GM12878 (cell line): ENCODE measurements around the gene FREM2. TPM values are rescaled to one million over a fixed set of nuclear protein-coding genes. Genes with fewer than 3 reads are reported as not detected.

ENCODE experiments used
- ATAC-seq: fragments of 200-7000 bp; cut with Tn5 transposase; 3 replicates; pipeline ENCODE4 v1.9.1; 2020; ENCODE audit warnings: mild to moderate bottlenecking, moderate library complexity
- BruUV-seq: library from RNA; stranded (reverse); fragments of 400-500 nt; replicated peaks from 2 replicates; lab custom pipeline; 2021; lab: Mats Ljungman, UMichigan
- CTCF ChIA-PET: fragments of 300-600 bp; sonication (Branson Sonifier 250); formaldehyde crosslinking; extraction: SDS; loops from one replicate; lab custom pipeline; 2021; ENCODE audit warnings: inconsistent platforms; lab: Yijun Ruan, JAX
- POLR2A ChIA-PET: fragments of 350-600 bp; formaldehyde crosslinking; extraction: SDS; loops from one replicate; lab custom pipeline; 2021; ENCODE audit warnings: inconsistent platforms; lab: Charles Lee
- RAD21 ChIA-PET: fragments of 300-600 bp; sonication (Branson Sonifier 250); formaldehyde crosslinking; loops from one replicate; lab custom pipeline; 2023; ENCODE audit warnings: antibody characterized with exemption; ENCODE audit not compliant: unreplicated experiment; lab: Charles Lee
- SMC1A ChIA-PET: fragments of 300-600 bp; sonication (Branson Sonifier 250); formaldehyde crosslinking; loops from one replicate; lab custom pipeline; 2023; ENCODE audit not compliant: unreplicated experiment, uncharacterized antibody; lab: Charles Lee
- DNase-seq: peaks from one replicate; pipeline ENCODE4 v3.0.0-alpha.2; 2011; ENCODE audit warnings: low read depth, low spot score
- FAIRE-seq: peaks from 3 replicates; lab custom pipeline; 2011; peaks lifted over from hg19 to GRCh38; lab: Jason Lieb, UNC
- H2AFZ ChIP-seq: 2 replicates; pipeline ENCODE4 v1.6.0; 2011; ENCODE audit warnings: low read depth, low read length, control low read depth; ENCODE audit not compliant: control insufficient read depth
- H3K27ac ChIP-seq: 2 replicates; pipeline ENCODE4 v1.5.1; 2011; ENCODE audit warnings: control low read depth; ENCODE audit not compliant: control insufficient read depth, insufficient read depth
- H3K27me3 ChIP-seq, 2 experiments: replicated peaks in 1 of 2; 2 replicates each; pipeline versions ENCODE4 v1.6.0 to v1.6.1; 2011; ENCODE audit warnings: low read length in 1 of 2; ENCODE audit not compliant: control insufficient read depth in 2 of 2, insufficient read depth in 2 of 2
- H3K36me3 ChIP-seq, 2 experiments: 2 replicates each; pipeline ENCODE4 v1.5.1; 2011; ENCODE audit warnings: low read length in 1 of 2; ENCODE audit not compliant: control insufficient read depth in 2 of 2, insufficient read depth in 2 of 2
- H3K4me1 ChIP-seq: 2 replicates; pipeline ENCODE4 v1.6.1; 2011; ENCODE audit warnings: mild to moderate bottlenecking, low read length, moderate library complexity, mixed read lengths; ENCODE audit not compliant: control insufficient read depth, insufficient read depth
- H3K4me2 ChIP-seq: 2 replicates; pipeline ENCODE4 v1.6.0; 2011; ENCODE audit warnings: control low read depth; ENCODE audit not compliant: control insufficient read depth, insufficient read depth
- H3K4me3 ChIP-seq: fragments of 200-600 bp; sonication (generic); 2 replicates; pipeline ENCODE4 v1.5.1; 2016
- H3K79me2 ChIP-seq: 2 replicates; pipeline ENCODE4 v1.6.0; 2011; ENCODE audit warnings: low read length; ENCODE audit not compliant: control insufficient read depth, insufficient read depth
- H3K9ac ChIP-seq: 2 replicates; pipeline ENCODE4 v1.8.0; 2011; ENCODE audit warnings: low read length, control low read depth, mixed read lengths; ENCODE audit not compliant: control insufficient read depth, insufficient read depth
- H3K9me3 ChIP-seq: replicated peaks from 3 replicates; pipeline ENCODE4 v1.5.1; 2011; ENCODE audit warnings: mild to moderate bottlenecking, low read length; ENCODE audit not compliant: control insufficient read depth, insufficient read depth
- H4K20me1 ChIP-seq: 2 replicates; pipeline ENCODE4 v1.6.0; 2011; ENCODE audit not compliant: control insufficient read depth, insufficient read depth
- BCL11A ChIP-seq: IDR thresholded peaks from 2 replicates; pipeline ENCODE4 v1.6.1; 2011; ENCODE audit warnings: low read depth, low read length
- CBX3 ChIP-seq: fragments of 200-600 bp; sonication (generic); IDR thresholded peaks from 2 replicates; pipeline ENCODE4 v1.6.1; 2016; ENCODE audit warnings: low read depth, borderline replicate concordance
- HCFC1 ChIP-seq: fragments of 150-350 bp; IDR thresholded peaks from 2 replicates; pipeline ENCODE4 v1.6.1; 2014; ENCODE audit warnings: low read length
- KAT2A ChIP-seq: conservative IDR thresholded peaks from 2 replicates; pipeline ENCODE4 v1.6.1; 2011; ENCODE audit warnings: low read depth, low read length; ENCODE audit not compliant: control insufficient read depth
- PAX8 ChIP-seq: fragments of 450-650 bp; IDR thresholded peaks from 2 replicates; pipeline ENCODE4 v1.6.1; 2017; ENCODE audit warnings: mild to moderate bottlenecking, moderate library complexity
- STAT3 ChIP-seq: IDR thresholded peaks from 2 replicates; pipeline ENCODE4 v1.6.1; 2011; ENCODE audit warnings: low read depth, low read length, improper control_type of control experiment
- WGBS: methylation state at CpG from one replicate; pipeline ENCODE4 v1.1.6; 2016; ENCODE audit warnings: low lambda C conversion rate; ENCODE audit not compliant: insufficient replicate concordance, insufficient coverage; ENCODE audit errors: missing lambda C conversion rate; 5-methylcytosine and 5-hydroxymethylcytosine counted together
- in situ Hi-C: fragments of 300-500 bp; cut with MboI; formaldehyde crosslinking; loops from 9 replicates; pipeline ENCODE4 v1.14.3; 2018; ENCODE audit warnings: mixed read lengths
- intact Hi-C: fragments of 100-400 bp; cut with micrococcal nuclease; formaldehyde crosslinking; loops from one replicate; pipeline ENCODE4 v1.14.2; 2022; ENCODE audit not compliant: unreplicated experiment
- polyA plus RNA-seq, 11 experiments: library from polyadenylated mRNA; depleted of rRNA in 4 of 11; unstranded in 6 of 11; stranded (reverse) in 5 of 11; fragments of >200 nt; fragmentation: Nextera tagmentation in 4 of 11; fragmentation: Illumina TruSeq in 1 of 11; extraction: Ambion mirVana in 4 of 11; extraction: Trizol in 1 of 11; gene quantifications; 1 replicate in 1 of 11; 2 replicates in 10 of 11; pipeline versions ENCODE4 v1.2.1 to v1.2.3, GENCODE V29; 2011 to 2016; ENCODE audit warnings: inconsistent platforms in 2 of 11, missing spikeins in 2 of 11, low read depth in 1 of 11
- total RNA-seq, 4 experiments: library from RNA; depleted of rRNA in 3 of 4; stranded (reverse); fragments of >200 nt in 3 of 4; fragmentation: Illumina TruSeq in 1 of 4; extraction: Trizol in 1 of 4; gene quantifications; 2 replicates each; pipeline versions ENCODE4 v1.2.1 to v1.2.3, GENCODE V29; 2013 to 2021
- TF ChIP-seq, protein P1 (sequence below): fragments of 450-650 bp; IDR thresholded peaks from 2 replicates; pipeline ENCODE4 v1.6.1; 2016; ENCODE audit warnings: mild to moderate bottlenecking, moderate library complexity, borderline replicate concordance
- TF ChIP-seq, protein P2 (sequence below): fragments of 450-650 bp; IDR thresholded peaks from 2 replicates; pipeline ENCODE4 v1.6.1; 2017; ENCODE audit warnings: mild to moderate bottlenecking, low read depth, inconsistent platforms; ENCODE audit not compliant: poor library complexity, severe bottlenecking
- TF ChIP-seq, protein P3 (sequence below): IDR thresholded peaks from 2 replicates; pipeline ENCODE4 v1.6.1; 2011; ENCODE audit warnings: low read depth, mild to moderate bottlenecking, low read length, moderate library complexity, borderline replicate concordance; ENCODE audit errors: extremely low read depth
- TF ChIP-seq, protein P4 (sequence below): IDR thresholded peaks from 2 replicates; pipeline ENCODE4 v1.6.1; 2011; ENCODE audit warnings: borderline replicate concordance, low read depth, mild to moderate bottlenecking, moderate library complexity, low read length; ENCODE audit not compliant: insufficient read depth, poor library complexity, severe bottlenecking
- TF ChIP-seq, protein P5 (sequence below): fragments of 450-650 bp; formaldehyde crosslinking; IDR thresholded peaks from 2 replicates; pipeline ENCODE4 v1.5.0; 2022; ENCODE audit warnings: mild to moderate bottlenecking, missing genetic modification characterization

Gene FREM2
- total and polyA plus RNA-seq, 10 of the 15 experiments (the other 5 are each of a cell fraction or from before 2014, with no cell fraction given), result 0.02 to 0.12 (median 0.05) TPM; not detected in 2

DNA sequence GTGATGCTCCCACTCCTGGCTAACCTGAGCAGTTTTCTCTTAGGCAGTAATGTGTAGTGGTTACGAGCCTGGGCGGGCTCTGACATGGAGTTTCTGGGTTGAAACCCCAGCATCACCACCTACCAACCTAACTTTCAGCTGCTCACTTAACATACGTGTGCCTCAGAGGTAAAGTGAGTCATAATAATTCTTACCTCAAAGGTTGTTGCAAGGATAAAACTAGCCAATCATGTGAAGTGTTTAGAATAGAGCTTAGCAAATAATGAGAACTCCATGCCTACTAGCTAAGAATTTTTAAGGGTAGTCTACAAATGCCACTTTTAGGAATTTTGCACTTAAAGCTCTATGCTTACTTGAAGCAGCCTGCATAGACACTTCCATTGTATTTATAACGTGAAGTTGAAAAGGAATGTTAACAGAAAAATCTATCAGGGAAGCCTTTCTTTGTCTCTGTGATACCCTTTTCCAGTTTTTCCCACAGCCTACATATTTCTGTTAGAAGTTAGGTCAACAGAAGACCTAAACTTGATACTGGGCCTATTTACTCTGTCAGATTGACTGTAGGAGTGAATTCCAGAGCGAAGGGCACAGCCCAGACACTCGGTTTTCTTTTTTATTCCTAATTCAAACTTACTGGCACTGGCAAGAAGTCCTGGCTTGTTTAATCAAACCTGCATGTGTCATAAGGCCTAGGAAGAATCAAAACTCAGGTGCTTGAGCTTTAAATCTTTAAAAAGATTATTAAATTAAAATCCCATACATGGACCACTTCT, 90.7 kb downstream of the FREM2 start:
- H3K4me2 ChIP-seq, result no peak overlapping the region
- intact Hi-C loops (no loop called here), in situ Hi-C loops (no loop called here)
- no peaks in the 10 kb centered on the region for H3K36me3 ChIP-seq
- no peaks in the 10 kb centered on the region for H4K20me1 ChIP-seq
- no peaks in the 10 kb centered on the region for H3K9me3 ChIP-seq
- ChIA-PET RAD21 (no interaction called here), POLR2A (no interaction called here), SMC1A (no interaction called here), CTCF (interaction anchor here (1.4 kb wide), 1 partner anchor 13 kb away, joined by 5 read pairs; no protein-coding TSS in a partner anchor)
- ATAC-seq (no peak), FAIRE-seq (no peak), DNase-seq (no peak)
- no peak overlapping the region for H3K27ac ChIP-seq
- H3K4me3 ChIP-seq, result no peak overlapping the region
- no peaks in the 10 kb centered on the region for H3K4me1 ChIP-seq
- TF ChIP-seq PAX8, result no peak
- TF ChIP-seq, protein P1, sequence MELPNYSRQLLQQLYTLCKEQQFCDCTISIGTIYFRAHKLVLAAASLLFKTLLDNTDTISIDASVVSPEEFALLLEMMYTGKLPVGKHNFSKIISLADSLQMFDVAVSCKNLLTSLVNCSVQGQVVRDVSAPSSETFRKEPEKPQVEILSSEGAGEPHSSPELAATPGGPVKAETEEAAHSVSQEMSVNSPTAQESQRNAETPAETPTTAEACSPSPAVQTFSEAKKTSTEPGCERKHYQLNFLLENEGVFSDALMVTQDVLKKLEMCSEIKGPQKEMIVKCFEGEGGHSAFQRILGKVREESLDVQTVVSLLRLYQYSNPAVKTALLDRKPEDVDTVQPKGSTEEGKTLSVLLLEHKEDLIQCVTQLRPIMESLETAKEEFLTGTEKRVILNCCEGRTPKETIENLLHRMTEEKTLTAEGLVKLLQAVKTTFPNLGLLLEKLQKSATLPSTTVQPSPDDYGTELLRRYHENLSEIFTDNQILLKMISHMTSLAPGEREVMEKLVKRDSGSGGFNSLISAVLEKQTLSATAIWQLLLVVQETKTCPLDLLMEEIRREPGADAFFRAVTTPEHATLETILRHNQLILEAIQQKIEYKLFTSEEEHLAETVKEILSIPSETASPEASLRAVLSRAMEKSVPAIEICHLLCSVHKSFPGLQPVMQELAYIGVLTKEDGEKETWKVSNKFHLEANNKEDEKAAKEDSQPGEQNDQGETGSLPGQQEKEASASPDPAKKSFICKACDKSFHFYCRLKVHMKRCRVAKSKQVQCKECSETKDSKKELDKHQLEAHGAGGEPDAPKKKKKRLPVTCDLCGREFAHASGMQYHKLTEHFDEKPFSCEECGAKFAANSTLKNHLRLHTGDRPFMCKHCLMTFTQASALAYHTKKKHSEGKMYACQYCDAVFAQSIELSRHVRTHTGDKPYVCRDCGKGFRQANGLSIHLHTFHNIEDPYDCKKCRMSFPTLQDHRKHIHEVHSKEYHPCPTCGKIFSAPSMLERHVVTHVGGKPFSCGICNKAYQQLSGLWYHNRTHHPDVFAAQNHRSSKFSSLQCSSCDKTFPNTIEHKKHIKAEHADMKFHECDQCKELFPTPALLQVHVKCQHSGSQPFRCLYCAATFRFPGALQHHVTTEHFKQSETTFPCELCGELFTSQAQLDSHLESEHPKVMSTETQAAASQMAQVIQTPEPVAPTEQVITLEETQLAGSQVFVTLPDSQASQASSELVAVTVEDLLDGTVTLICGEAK, result no peak
- TF ChIP-seq, protein P2, sequence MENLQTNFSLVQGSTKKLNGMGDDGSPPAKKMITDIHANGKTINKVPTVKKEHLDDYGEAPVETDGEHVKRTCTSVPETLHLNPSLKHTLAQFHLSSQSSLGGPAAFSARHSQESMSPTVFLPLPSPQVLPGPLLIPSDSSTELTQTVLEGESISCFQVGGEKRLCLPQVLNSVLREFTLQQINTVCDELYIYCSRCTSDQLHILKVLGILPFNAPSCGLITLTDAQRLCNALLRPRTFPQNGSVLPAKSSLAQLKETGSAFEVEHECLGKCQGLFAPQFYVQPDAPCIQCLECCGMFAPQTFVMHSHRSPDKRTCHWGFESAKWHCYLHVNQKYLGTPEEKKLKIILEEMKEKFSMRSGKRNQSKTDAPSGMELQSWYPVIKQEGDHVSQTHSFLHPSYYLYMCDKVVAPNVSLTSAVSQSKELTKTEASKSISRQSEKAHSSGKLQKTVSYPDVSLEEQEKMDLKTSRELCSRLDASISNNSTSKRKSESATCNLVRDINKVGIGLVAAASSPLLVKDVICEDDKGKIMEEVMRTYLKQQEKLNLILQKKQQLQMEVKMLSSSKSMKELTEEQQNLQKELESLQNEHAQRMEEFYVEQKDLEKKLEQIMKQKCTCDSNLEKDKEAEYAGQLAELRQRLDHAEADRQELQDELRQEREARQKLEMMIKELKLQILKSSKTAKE, result no peak
- no peak for TF ChIP-seq HCFC1
- no peak for TF ChIP-seq BCL11A
- TF ChIP-seq STAT3, result no peak
- no peak for TF ChIP-seq KAT2A
- TF ChIP-seq, protein P3, sequence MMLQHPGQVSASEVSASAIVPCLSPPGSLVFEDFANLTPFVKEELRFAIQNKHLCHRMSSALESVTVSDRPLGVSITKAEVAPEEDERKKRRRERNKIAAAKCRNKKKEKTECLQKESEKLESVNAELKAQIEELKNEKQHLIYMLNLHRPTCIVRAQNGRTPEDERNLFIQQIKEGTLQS, result no peak
- TF ChIP-seq, protein P4, sequence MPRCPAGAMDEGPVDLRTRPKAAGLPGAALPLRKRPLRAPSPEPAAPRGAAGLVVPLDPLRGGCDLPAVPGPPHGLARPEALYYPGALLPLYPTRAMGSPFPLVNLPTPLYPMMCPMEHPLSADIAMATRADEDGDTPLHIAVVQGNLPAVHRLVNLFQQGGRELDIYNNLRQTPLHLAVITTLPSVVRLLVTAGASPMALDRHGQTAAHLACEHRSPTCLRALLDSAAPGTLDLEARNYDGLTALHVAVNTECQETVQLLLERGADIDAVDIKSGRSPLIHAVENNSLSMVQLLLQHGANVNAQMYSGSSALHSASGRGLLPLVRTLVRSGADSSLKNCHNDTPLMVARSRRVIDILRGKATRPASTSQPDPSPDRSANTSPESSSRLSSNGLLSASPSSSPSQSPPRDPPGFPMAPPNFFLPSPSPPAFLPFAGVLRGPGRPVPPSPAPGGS, result no peak
- TF ChIP-seq, protein P5, sequence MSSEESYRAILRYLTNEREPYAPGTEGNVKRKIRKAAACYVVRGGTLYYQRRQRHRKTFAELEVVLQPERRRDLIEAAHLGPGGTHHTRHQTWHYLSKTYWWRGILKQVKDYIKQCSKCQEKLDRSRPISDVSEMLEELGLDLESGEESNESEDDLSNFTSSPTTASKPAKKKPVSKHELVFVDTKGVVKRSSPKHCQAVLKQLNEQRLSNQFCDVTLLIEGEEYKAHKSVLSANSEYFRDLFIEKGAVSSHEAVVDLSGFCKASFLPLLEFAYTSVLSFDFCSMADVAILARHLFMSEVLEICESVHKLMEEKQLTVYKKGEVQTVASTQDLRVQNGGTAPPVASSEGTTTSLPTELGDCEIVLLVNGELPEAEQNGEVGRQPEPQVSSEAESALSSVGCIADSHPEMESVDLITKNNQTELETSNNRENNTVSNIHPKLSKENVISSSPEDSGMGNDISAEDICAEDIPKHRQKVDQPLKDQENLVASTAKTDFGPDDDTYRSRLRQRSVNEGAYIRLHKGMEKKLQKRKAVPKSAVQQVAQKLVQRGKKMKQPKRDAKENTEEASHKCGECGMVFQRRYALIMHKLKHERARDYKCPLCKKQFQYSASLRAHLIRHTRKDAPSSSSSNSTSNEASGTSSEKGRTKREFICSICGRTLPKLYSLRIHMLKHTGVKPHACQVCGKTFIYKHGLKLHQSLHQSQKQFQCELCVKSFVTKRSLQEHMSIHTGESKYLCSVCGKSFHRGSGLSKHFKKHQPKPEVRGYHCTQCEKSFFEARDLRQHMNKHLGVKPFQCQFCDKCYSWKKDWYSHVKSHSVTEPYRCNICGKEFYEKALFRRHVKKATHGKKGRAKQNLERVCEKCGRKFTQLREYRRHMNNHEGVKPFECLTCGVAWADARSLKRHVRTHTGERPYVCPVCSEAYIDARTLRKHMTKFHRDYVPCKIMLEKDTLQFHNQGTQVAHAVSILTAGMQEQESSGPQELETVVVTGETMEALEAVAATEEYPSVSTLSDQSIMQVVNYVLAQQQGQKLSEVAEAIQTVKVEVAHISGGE (CRISPR knock-in tag), result no peak
- no peak for TF ChIP-seq CBX3
- no peaks in the 10 kb centered on the region for H3K27me3 ChIP-seq
- H2AFZ ChIP-seq, result no peak overlapping the region
- 1% methylated on average over 6 of the region's 6 CpGs for WGBS
- no peaks in the 10 kb centered on the region for H3K79me2 ChIP-seq
- BruUV-seq, result no TSS peak
- no peak overlapping the region for H3K9ac ChIP-seq
